ENCODE data around the gene ZNF597. TPM values are rescaled to one million over a fixed set of nuclear protein-coding genes. Genes with fewer than 3 reads are reported as not detected.

Gene ZNF597, protein sequence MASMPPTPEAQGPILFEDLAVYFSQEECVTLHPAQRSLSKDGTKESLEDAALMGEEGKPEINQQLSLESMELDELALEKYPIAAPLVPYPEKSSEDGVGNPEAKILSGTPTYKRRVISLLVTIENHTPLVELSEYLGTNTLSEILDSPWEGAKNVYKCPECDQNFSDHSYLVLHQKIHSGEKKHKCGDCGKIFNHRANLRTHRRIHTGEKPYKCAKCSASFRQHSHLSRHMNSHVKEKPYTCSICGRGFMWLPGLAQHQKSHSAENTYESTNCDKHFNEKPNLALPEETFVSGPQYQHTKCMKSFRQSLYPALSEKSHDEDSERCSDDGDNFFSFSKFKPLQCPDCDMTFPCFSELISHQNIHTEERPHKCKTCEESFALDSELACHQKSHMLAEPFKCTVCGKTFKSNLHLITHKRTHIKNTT
- total RNA-seq, result 3.1 and 3.8 TPM in 2 replicates

GRCh38 chr16:3443108-3444031 is at the start of gene ZNF597, which contains the start of gene NAA60:
Gene ZNF597 (minus strand): TSS chr16:3443504. CDS start chr16:3443153, 351 bp downstream.
Gene NAA60 (plus strand): TSS chr16:3443680. CDS start chr16:3476228, 32,548 bp downstream.

GRCh38 chr16:3400779-3401688 is 42.3 kb downstream of the ZNF597 start, which contains the start of the genes ZNF174 and ZSCAN32:
Gene ZNF174 (plus strand): TSS chr16:3401215. CDS start chr16:3402005, 790 bp downstream.
Gene ZSCAN32 (minus strand): TSS chr16:3401004. CDS start chr16:3397557, 3,447 bp downstream.

Small RNAs within 50 kb of the gene (small RNA-seq; reads per million reads assigned to genes)
- gene MIR6126, result not detected

Other genes with a start within 250 kb of the ZNF597 start
- 9.3 and 9.8 TPM in 2 replicates for gene ZNF200, start 208.3 kb downstream of the ZNF597 start, total RNA-seq
- gene MEFV, start 186.9 kb downstream of the ZNF597 start, total RNA-seq, result 0.11 and 0.13 TPM in 2 replicates
- gene ZNF263, start 160.0 kb downstream of the ZNF597 start, total RNA-seq, result 35.3 and 43.6 TPM in 2 replicates
- 5.4 and 9.9 TPM in 2 replicates for gene TIGD7, start 138.1 kb downstream of the ZNF597 start, total RNA-seq
- 23.8 and 26.8 TPM in 2 replicates for gene ZNF75A, start 138.0 kb downstream of the ZNF597 start, total RNA-seq
- 0.11 TPM in 1 of 2 replicates, not detected in the other for gene OR2C1, start 87.6 kb downstream of the ZNF597 start, total RNA-seq
- 10.4 and 12.7 TPM in 2 replicates for gene ZSCAN32, start 42.5 kb downstream of the ZNF597 start, total RNA-seq
- 8.4 and 9.3 TPM in 2 replicates for gene ZNF174, start 42.3 kb downstream of the ZNF597 start, total RNA-seq
- 18.6 and 19.1 TPM in 2 replicates for gene NAA60, start 176 bp upstream of the ZNF597 start, total RNA-seq
- gene C16orf90, start 52.0 kb upstream of the ZNF597 start, total RNA-seq, result not detected in 2 replicates
- 25.3 and 34.4 TPM in 2 replicates for gene CLUAP1, start 57.5 kb upstream of the ZNF597 start, total RNA-seq
- gene NLRC3, start 133.9 kb upstream of the ZNF597 start, total RNA-seq, result 0.11 TPM in 1 of 2 replicates, not detected in the other
- gene SLX4, start 168.1 kb upstream of the ZNF597 start, total RNA-seq, result 5.5 and 6.1 TPM in 2 replicates
- 15.5 and 17.4 TPM in 2 replicates for gene DNASE1, start 211.2 kb upstream of the ZNF597 start, total RNA-seq